ENCODE data around the gene IQCF2.
"Not testable (repeated sequence)": the region's sequence is repeated elsewhere in the genome, so short reads cannot be mapped to it uniquely, and the experiment has no call there.

The IQCF2 gene

DNA sequence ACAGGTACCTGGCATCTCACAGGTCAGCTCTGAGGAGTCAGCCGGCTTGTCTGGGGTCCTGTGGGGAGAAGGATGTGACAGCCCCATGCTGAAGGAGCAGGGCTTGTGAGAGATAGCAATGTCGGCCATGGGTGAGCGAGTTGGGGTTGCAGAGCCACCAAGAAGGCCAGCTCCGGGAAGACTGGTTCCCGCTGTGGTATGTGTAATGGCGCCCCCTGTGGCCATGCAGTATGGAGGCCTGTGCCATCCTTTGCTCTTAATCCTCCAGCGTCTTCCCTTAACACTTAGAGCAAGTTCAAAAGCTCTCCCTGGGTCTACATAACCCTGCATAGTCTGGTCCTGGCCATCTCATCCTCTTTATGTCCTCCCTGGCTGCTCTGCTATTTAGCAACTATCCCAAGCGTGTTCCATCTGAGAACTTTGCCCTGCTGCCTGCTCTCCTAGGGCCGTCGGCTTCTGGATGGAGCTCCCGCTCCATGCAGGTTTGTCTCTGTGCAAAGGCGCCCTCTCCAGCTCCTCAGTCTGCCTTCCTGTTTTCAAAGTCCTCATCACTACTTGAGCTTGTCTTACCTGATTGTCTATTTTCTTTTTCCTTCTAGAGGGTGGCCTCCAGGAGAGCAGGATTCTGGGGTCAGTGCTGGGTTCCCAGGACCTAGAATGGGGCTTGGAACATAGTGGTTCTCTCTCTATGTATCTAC, 41.6 kb upstream of the IQCF2 start:
- TF ChIP-seq NFRKB (IDR thresholded peaks at IDR 0.05) (no peak), CTBP1 (IDR thresholded peaks at IDR 0.05; ENCODE audit: borderline replicate concordance) (no peak), SP1 (IDR thresholded peaks at IDR 0.05) (no peak), FOXA1 (IDR thresholded peaks at IDR 0.05) (no peak), L3MBTL2 (conservative IDR thresholded peaks at IDR 0.05) (no peak), SUZ12 (IDR thresholded peaks at IDR 0.05) (no peak), FOXK2 (IDR thresholded peaks at IDR 0.05) (no peak), BHLHE40 (IDR thresholded peaks at IDR 0.05; ENCODE audit: borderline replicate concordance) (no peak), ELF4 (IDR thresholded peaks at IDR 0.05) (no peak), FOXM1 (IDR thresholded peaks at IDR 0.05; ENCODE audit: borderline replicate concordance) (no peak), TARDBP (IDR thresholded peaks at IDR 0.05) (no peak), ARNT (IDR thresholded peaks at IDR 0.05) (no peak), ZNF384 (IDR thresholded peaks at IDR 0.05) (no peak), HDGF (IDR thresholded peaks at IDR 0.05; ENCODE audit: borderline replicate concordance) (no peak), LEF1 (IDR thresholded peaks at IDR 0.05; ENCODE audit: borderline replicate concordance) (no peak)
- TF ChIP-seq, protein P1, sequence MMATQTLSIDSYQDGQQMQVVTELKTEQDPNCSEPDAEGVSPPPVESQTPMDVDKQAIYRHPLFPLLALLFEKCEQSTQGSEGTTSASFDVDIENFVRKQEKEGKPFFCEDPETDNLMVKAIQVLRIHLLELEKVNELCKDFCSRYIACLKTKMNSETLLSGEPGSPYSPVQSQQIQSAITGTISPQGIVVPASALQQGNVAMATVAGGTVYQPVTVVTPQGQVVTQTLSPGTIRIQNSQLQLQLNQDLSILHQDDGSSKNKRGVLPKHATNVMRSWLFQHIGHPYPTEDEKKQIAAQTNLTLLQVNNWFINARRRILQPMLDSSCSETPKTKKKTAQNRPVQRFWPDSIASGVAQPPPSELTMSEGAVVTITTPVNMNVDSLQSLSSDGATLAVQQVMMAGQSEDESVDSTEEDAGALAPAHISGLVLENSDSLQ (IDR thresholded peaks at IDR 0.05): no peak
- DNase-seq (ENCODE audit: extremely low spot score): peak; percentile 59
- ChIA-PET CTCF (interaction anchor here (0.6 to 1.5 kb wide), 6 partner anchors 8 to 101 kb away, joined by 3 to 4 read pairs (median 4); no protein-coding TSS in a partner anchor), POLR2A (no interaction called here)

DNA sequence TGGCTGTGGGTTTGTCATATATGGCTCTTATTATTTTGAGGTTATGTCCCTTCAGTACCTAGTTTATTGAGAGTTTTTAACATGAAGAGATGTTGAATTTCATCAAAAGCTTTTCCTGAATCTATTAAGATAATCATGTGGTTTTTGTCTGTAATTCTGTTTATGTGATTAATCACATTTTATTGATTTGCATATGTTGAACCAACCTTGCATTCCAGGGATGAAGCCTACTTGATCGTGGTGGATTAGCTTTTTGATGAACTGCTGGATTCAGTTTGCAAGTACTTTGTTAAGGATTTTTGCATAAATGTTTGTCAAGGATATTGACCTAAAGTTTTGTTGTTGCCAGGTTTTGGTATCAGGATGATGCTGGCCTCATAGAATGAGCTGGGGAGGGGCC, 33.1 kb upstream of the IQCF2 start:
- DNase-seq (ENCODE audit: extremely low spot score): no peak
- CTCF ChIA-PET: interaction anchor here (0.9 kb wide), 1 partner anchor 9 kb away, joined by 4 read pairs; no protein-coding TSS in a partner anchor
- TF ChIP-seq ELF4 (IDR thresholded peaks at IDR 0.05) (no peak), ARNT (IDR thresholded peaks at IDR 0.05) (no peak), BHLHE40 (IDR thresholded peaks at IDR 0.05; ENCODE audit: borderline replicate concordance) (no peak), FOXM1 (IDR thresholded peaks at IDR 0.05; ENCODE audit: borderline replicate concordance) (no peak), SUZ12 (IDR thresholded peaks at IDR 0.05) (no peak), FOXA1 (IDR thresholded peaks at IDR 0.05) (no peak), NFRKB (IDR thresholded peaks at IDR 0.05) (no peak), FOXK2 (IDR thresholded peaks at IDR 0.05) (no peak), SP1 (IDR thresholded peaks at IDR 0.05) (no peak), HDGF (IDR thresholded peaks at IDR 0.05; ENCODE audit: borderline replicate concordance) (no peak), ZNF384 (IDR thresholded peaks at IDR 0.05) (no peak), CTBP1 (IDR thresholded peaks at IDR 0.05; ENCODE audit: borderline replicate concordance) (no peak), L3MBTL2 (conservative IDR thresholded peaks at IDR 0.05) (no peak), TARDBP (IDR thresholded peaks at IDR 0.05) (no peak), LEF1 (IDR thresholded peaks at IDR 0.05; ENCODE audit: borderline replicate concordance) (no peak)
- TF ChIP-seq, protein P1 (IDR thresholded peaks at IDR 0.05): no peak
- POLR2A ChIA-PET: no interaction called here

DNA sequence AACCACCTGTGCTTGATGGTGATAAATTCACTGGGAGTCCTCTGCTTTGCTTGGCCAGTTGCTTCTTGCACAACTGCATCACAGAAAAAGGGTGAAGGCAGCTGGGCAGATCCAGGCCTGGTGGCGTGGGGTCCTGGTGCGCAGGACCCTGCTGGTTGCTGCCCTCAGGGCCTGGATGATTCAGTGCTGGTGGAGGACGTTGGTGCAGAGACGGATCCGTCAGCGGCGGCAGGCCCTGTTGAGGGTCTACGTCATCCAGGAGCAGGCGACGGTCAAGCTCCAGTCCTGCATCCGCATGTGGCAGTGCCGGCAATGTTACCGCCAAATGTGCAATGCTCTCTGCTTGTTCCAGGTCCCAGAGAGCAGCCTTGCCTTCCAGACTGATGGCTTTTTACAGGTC, 31.1 kb upstream of the IQCF2 start:
- no peak for TF ChIP-seq CTBP1 (IDR thresholded peaks at IDR 0.05; ENCODE audit: borderline replicate concordance)
- TF ChIP-seq SP1 (IDR thresholded peaks at IDR 0.05): no peak
- no peak for TF ChIP-seq BHLHE40 (IDR thresholded peaks at IDR 0.05; ENCODE audit: borderline replicate concordance)
- ChIA-PET CTCF (no interaction called here), POLR2A (no interaction called here)
- no peak for DNase-seq (ENCODE audit: extremely low spot score)

DNA sequence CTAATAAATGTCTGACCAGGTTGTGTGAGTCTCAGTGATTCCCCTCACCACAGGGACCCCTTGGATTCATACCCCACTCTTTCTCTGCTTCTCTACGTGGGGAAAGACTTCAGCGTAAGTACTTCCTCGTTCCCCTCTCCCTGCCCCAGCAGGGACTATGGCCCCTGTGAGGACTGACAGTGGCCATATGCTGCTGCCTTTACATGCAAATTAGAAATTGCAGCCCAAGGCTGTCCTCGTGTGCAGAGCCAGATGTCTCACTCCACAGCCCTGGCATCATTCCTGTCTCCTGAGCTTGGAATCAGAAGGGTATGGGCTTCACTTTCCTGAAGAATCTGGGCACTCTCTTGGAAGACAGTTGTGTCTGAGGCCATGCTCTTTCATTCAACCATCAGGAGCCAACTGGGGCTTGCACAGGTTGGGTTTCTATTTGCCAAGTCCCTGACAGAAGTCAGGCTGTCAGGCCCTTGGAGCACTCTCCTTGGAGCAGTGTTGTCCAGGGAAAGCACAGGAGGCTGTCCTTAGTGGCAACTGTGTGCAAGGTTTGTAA, 30.5 kb upstream of the IQCF2 start:
- no peak for DNase-seq (ENCODE audit: extremely low spot score)
- CTCF ChIA-PET: no interaction called here

DNA sequence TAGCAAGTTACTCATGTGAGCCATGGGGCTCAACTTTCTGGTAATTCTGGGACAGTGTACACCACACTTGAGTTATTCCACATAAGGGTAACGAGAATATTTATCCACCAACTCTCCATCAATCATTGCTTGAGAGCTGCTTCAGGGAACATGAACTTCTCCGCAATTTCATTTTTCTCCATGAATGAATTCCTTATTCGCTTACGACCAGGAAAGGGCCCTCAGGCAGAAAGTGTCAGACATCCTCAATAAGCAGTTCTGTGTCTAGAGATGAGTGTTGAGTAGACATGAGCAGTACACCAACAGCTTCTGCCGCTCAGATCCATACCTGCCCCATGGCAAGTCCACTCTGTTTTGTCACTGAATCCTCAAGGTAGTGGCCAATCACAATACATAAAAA, 24.8 kb upstream of the IQCF2 start:
- DNase-seq (ENCODE audit: extremely low spot score): no peak
- TF ChIP-seq ARNT (IDR thresholded peaks at IDR 0.05) (no peak), TARDBP (IDR thresholded peaks at IDR 0.05) (no peak), HDGF (IDR thresholded peaks at IDR 0.05; ENCODE audit: borderline replicate concordance) (no peak)
- CTCF ChIA-PET: interaction anchor here (0.7 to 0.9 kb wide), 2 partner anchors 17 to 335 kb away, joined by 3 read pairs; no protein-coding TSS in a partner anchor
- POLR2A ChIA-PET: interaction anchor here (0.6 kb wide), 1 partner anchor 765 kb away, joined by 3 read pairs; no protein-coding TSS in a partner anchor

More for the DNA sequence above, 30.5 kb upstream of the IQCF2 start:
- TF ChIP-seq FOXA1 (IDR thresholded peaks at IDR 0.05) (no peak), TARDBP (IDR thresholded peaks at IDR 0.05) (no peak), SUZ12 (IDR thresholded peaks at IDR 0.05) (no peak), BHLHE40 (IDR thresholded peaks at IDR 0.05; ENCODE audit: borderline replicate concordance) (no peak), ELF4 (IDR thresholded peaks at IDR 0.05) (no peak), HDGF (IDR thresholded peaks at IDR 0.05; ENCODE audit: borderline replicate concordance) (no peak)
- TF ChIP-seq, protein P1 (IDR thresholded peaks at IDR 0.05): no peak
- POLR2A ChIA-PET: no interaction called here

DNA sequence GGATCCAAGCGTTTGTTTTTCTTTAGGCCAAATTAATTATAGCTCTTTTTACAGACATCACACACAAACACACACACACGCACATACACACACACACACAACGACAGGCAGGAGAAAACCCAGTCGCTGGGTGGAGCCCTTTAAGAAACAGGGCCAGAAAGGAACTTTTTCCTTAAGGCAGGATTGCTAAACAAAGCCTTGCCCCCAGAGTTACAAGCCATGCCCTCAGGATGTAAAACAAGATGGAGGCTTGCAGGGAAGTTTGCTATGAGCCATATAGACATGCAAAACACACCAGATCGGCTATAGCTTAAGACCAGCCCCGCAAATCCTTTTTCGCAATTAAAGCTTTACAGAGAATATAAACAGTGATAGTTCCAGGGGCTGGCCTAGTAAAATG, 16.3 kb upstream of the IQCF2 start:
- no peak for DNase-seq (ENCODE audit: extremely low spot score)
- ChIA-PET CTCF (no interaction called here), POLR2A (no interaction called here)
- TF ChIP-seq LEF1 (IDR thresholded peaks at IDR 0.05; ENCODE audit: borderline replicate concordance): no peak
- TF ChIP-seq L3MBTL2 (conservative IDR thresholded peaks at IDR 0.05): no peak
- TF ChIP-seq ELF4 (IDR thresholded peaks at IDR 0.05): no peak
- TF ChIP-seq SUZ12 (IDR thresholded peaks at IDR 0.05): no peak
- TF ChIP-seq BHLHE40 (IDR thresholded peaks at IDR 0.05; ENCODE audit: borderline replicate concordance): no peak
- no peak for TF ChIP-seq FOXA1 (IDR thresholded peaks at IDR 0.05)
- no peak for TF ChIP-seq HDGF (IDR thresholded peaks at IDR 0.05; ENCODE audit: borderline replicate concordance)
- no peak for TF ChIP-seq CTBP1 (IDR thresholded peaks at IDR 0.05; ENCODE audit: borderline replicate concordance)
- no peak for TF ChIP-seq NFRKB (IDR thresholded peaks at IDR 0.05)
- no peak for TF ChIP-seq FOXM1 (IDR thresholded peaks at IDR 0.05; ENCODE audit: borderline replicate concordance)
- no peak for TF ChIP-seq ZNF384 (IDR thresholded peaks at IDR 0.05)
- no peak for TF ChIP-seq SP1 (IDR thresholded peaks at IDR 0.05)
- no peak for TF ChIP-seq TARDBP (IDR thresholded peaks at IDR 0.05)
- TF ChIP-seq ARNT (IDR thresholded peaks at IDR 0.05): no peak
- TF ChIP-seq, protein P1 (IDR thresholded peaks at IDR 0.05): no peak
- TF ChIP-seq FOXK2 (IDR thresholded peaks at IDR 0.05): no peak

DNA sequence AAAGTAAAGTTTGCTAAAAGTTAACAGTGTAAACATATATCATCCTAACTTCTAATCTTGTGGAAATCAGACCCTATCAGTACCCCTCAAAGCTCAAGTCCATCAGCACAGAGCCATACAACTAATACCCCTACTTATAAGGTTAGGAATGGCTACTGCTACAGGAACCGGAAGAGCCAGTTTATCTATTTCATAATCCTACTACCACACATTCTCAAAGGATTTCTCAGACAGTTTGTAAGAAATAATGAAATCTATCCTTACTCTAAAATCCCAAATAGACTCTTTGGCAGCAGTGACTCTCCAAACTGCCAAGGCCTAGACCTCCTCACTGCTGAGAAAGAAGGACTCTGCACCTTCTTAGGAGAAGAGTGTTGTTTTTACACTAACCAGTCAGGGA, 6.0 kb upstream of the IQCF2 start:
- DNase-seq (ENCODE audit: extremely low spot score); POLR2A ChIA-PET; CTCF ChIA-PET: not testable (repeated sequence)

Measured in HEK293T (cell line).